ENCODE measurements around the gene CMSS1.

The CMSS1 gene

DNA sequence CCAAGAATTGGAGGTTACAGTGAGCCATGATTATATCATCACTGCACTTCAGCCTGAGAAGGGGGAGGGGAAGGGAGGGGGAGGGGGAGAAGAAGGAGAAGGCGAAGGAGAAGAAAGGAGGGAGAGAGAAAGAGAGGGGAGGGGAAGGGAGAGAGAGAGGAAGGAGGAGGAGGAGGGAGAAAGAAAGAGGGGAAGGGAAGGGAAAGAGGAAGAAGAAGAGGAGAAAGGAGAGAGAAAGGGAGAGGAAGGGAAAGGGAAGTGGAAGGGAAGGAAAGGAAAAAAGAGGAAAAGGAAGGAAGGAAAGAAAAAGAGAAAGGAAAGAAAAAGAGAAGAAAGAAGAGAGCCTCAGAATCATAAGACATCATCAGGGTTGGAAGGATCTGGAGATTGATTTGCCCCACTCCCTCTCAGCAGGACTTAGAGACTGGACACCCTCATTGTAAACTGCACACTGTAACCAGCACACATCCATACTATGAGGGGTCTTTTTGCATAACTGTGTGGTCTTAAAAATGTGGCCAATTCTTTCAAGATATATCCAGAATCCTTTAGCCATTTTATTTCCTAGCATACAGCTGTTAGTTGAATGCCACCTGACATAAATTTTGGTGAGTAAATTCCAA lies 130.9 kb downstream of the CMSS1 start:
- no peak for ATAC-seq
- TF ChIP-seq CSDC2 (CRISPR knock-in tag; IDR thresholded peaks at IDR 0.05) (no peak), BACH2 (CRISPR knock-in tag; IDR thresholded peaks at IDR 0.05; ENCODE audit: borderline replicate concordance) (no peak), ZNF565 (CRISPR knock-in tag; conservative IDR thresholded peaks at IDR 0.05; ENCODE audit: low read depth) (no peak), ZFP3 (CRISPR knock-in tag; IDR thresholded peaks at IDR 0.05) (no peak), GLIS3 (CRISPR knock-in tag; IDR thresholded peaks at IDR 0.05) (no peak)
- TF ChIP-seq, protein P1, sequence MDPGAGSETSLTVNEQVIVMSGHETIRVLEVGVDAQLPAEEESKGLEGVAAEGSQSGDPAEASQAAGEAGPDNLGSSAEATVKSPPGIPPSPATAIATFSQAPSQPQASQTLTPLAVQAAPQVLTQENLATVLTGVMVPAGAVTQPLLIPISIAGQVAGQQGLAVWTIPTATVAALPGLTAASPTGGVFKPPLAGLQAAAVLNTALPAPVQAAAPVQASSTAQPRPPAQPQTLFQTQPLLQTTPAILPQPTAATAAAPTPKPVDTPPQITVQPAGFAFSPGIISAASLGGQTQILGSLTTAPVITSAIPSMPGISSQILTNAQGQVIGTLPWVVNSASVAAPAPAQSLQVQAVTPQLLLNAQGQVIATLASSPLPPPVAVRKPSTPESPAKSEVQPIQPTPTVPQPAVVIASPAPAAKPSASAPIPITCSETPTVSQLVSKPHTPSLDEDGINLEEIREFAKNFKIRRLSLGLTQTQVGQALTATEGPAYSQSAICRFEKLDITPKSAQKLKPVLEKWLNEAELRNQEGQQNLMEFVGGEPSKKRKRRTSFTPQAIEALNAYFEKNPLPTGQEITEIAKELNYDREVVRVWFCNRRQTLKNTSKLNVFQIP (CRISPR knock-in tag; IDR thresholded peaks at IDR 0.05; ENCODE audit: borderline replicate concordance, low read depth) = no peak

DNA sequence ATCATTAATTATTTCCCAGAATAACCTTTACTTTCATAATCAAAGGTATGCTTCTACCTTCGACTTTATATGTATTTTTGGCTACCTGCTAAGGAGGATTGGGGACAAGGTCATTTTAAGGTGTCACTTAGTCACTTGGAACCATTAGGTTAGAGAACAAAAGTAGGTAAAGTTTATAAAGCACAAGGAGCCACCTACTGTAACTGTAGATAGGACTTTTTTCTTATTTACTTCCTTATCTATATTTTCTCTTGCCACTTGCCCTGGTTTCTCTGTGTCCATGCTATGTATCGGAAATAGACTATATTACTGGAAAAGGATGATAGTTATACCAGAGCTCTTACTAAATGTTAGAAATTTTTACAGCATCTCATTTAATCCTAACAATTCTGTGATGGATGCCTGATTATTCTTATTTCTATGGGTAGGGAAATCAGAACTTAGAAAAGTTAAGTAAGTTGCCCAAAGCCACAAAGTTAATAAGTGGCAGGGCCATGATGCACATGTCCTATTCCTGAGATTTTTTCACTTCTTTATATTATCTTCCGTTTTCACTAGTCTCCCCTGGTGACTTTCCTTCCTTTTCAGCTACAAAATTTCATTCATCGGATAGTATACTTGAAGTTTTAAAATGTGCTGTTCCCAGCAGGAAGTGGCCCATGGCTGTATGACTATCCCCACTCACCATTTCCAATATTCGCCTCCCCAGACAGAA lies 132.5 kb downstream of the CMSS1 start:
- no peak for ATAC-seq
- TF ChIP-seq RARB (CRISPR knock-in tag; IDR thresholded peaks at IDR 0.05) (no peak), OSR1 (CRISPR knock-in tag; IDR thresholded peaks at IDR 0.05) (no peak), ISL1 (CRISPR knock-in tag; IDR thresholded peaks at IDR 0.05) (no peak), PPARA (CRISPR knock-in tag; IDR thresholded peaks at IDR 0.05; ENCODE audit: borderline replicate concordance) (no peak), BACH2 (CRISPR knock-in tag; IDR thresholded peaks at IDR 0.05; ENCODE audit: borderline replicate concordance) (no peak), SNAI2 (CRISPR knock-in tag; IDR thresholded peaks at IDR 0.05) (no peak), ZFP30 (CRISPR knock-in tag; IDR thresholded peaks at IDR 0.05) (no peak), ZC3H10 (CRISPR knock-in tag; IDR thresholded peaks at IDR 0.05) (no peak), GLIS3 (CRISPR knock-in tag; IDR thresholded peaks at IDR 0.05) (no peak), TOX (CRISPR knock-in tag; IDR thresholded peaks at IDR 0.05; ENCODE audit: borderline replicate concordance) (no peak), ZNF565 (CRISPR knock-in tag; conservative IDR thresholded peaks at IDR 0.05; ENCODE audit: low read depth) (no peak), ZFP3 (CRISPR knock-in tag; IDR thresholded peaks at IDR 0.05) (no peak), TCF4 (CRISPR knock-in tag; IDR thresholded peaks at IDR 0.05; ENCODE audit: borderline replicate concordance) (no peak)
- TF ChIP-seq, protein P2, sequence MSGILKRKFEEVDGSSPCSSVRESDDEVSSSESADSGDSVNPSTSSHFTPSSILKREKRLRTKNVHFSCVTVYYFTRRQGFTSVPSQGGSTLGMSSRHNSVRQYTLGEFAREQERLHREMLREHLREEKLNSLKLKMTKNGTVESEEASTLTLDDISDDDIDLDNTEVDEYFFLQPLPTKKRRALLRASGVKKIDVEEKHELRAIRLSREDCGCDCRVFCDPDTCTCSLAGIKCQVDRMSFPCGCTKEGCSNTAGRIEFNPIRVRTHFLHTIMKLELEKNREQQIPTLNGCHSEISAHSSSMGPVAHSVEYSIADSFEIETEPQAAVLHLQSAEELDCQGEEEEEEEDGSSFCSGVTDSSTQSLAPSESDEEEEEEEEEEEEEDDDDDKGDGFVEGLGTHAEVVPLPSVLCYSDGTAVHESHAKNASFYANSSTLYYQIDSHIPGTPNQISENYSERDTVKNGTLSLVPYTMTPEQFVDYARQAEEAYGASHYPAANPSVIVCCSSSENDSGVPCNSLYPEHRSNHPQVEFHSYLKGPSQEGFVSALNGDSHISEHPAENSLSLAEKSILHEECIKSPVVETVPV (CRISPR knock-in tag; IDR thresholded peaks at IDR 0.05) = no peak
- TF ChIP-seq, protein P3, sequence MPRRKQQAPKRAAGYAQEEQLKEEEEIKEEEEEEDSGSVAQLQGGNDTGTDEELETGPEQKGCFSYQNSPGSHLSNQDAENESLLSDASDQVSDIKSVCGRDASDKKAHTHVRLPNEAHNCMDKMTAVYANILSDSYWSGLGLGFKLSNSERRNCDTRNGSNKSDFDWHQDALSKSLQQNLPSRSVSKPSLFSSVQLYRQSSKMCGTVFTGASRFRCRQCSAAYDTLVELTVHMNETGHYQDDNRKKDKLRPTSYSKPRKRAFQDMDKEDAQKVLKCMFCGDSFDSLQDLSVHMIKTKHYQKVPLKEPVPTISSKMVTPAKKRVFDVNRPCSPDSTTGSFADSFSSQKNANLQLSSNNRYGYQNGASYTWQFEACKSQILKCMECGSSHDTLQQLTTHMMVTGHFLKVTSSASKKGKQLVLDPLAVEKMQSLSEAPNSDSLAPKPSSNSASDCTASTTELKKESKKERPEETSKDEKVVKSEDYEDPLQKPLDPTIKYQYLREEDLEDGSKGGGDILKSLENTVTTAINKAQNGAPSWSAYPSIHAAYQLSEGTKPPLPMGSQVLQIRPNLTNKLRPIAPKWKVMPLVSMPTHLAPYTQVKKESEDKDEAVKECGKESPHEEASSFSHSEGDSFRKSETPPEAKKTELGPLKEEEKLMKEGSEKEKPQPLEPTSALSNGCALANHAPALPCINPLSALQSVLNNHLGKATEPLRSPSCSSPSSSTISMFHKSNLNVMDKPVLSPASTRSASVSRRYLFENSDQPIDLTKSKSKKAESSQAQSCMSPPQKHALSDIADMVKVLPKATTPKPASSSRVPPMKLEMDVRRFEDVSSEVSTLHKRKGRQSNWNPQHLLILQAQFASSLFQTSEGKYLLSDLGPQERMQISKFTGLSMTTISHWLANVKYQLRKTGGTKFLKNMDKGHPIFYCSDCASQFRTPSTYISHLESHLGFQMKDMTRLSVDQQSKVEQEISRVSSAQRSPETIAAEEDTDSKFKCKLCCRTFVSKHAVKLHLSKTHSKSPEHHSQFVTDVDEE (CRISPR knock-in tag; IDR thresholded peaks at IDR 0.05) = no peak
- TF ChIP-seq, protein P4, sequence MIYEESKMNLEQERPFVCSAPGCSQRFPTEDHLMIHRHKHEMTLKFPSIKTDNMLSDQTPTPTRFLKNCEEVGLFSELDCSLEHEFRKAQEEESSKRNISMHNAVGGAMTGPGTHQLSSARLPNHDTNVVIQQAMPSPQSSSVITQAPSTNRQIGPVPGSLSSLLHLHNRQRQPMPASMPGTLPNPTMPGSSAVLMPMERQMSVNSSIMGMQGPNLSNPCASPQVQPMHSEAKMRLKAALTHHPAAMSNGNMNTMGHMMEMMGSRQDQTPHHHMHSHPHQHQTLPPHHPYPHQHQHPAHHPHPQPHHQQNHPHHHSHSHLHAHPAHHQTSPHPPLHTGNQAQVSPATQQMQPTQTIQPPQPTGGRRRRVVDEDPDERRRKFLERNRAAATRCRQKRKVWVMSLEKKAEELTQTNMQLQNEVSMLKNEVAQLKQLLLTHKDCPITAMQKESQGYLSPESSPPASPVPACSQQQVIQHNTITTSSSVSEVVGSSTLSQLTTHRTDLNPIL (CRISPR knock-in tag; IDR thresholded peaks at IDR 0.05; ENCODE audit: low read depth) = no peak
- TF ChIP-seq, protein P5, sequence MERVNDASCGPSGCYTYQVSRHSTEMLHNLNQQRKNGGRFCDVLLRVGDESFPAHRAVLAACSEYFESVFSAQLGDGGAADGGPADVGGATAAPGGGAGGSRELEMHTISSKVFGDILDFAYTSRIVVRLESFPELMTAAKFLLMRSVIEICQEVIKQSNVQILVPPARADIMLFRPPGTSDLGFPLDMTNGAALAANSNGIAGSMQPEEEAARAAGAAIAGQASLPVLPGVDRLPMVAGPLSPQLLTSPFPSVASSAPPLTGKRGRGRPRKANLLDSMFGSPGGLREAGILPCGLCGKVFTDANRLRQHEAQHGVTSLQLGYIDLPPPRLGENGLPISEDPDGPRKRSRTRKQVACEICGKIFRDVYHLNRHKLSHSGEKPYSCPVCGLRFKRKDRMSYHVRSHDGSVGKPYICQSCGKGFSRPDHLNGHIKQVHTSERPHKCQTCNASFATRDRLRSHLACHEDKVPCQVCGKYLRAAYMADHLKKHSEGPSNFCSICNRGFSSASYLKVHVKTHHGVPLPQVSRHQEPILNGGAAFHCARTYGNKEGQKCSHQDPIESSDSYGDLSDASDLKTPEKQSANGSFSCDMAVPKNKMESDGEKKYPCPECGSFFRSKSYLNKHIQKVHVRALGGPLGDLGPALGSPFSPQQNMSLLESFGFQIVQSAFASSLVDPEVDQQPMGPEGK (CRISPR knock-in tag; IDR thresholded peaks at IDR 0.05; ENCODE audit: borderline replicate concordance) = no peak

DNA sequence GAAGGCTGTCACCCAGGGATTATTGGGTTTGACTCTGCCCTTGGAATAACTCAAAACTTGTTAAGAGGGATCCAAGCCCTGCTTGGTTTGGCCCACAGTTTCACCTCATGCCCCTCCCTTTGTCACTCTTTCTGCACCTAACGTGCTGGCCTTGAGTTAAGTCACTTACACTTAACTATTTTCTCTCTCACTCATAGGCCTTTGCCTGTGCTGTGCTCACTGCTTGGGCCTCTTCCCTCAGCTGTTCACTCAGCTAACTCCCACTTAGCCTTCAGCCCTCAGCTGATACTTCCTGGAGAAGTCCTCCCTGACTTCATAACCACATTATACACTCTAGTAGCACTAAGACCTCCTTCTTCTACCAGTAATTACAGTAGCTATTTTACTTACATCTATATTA lies 133.3 kb downstream of the CMSS1 start:
- no peak for ATAC-seq
- TF ChIP-seq, protein P3 (CRISPR knock-in tag; IDR thresholded peaks at IDR 0.05) = no peak
- TF ChIP-seq, protein P1 (CRISPR knock-in tag; IDR thresholded peaks at IDR 0.05; ENCODE audit: borderline replicate concordance, low read depth) = no peak
- TF ChIP-seq ZNF70 (CRISPR knock-in tag; IDR thresholded peaks at IDR 0.05) = no peak
- TF ChIP-seq, protein P4 (CRISPR knock-in tag; IDR thresholded peaks at IDR 0.05; ENCODE audit: low read depth) = no peak

All from SK-N-SH treated with all-trans-retinoic acid at 6 μM for 48 hours (cell line).